Dendritic cell treated with granulocyte-macrophage colony-stimulating factor and Interleukin-4, amounts not matched to agents 40 ng/mL and 50 ng/mL, for 4 days (primary cell): Measurements from ENCODE around the gene CDC45.

Experiments
- H3K27ac Mint-ChIP-seq: one replicate; pipeline ENCODE4 v1.8.0; 2022; ENCODE audit warnings: mild to moderate bottlenecking, mixed read lengths
- H3K27me3 Mint-ChIP-seq: one replicate; pipeline ENCODE4 v1.8.0; 2022; ENCODE audit warnings: mild to moderate bottlenecking, mixed read lengths
- H3K36me3 Mint-ChIP-seq: one replicate; pipeline ENCODE4 v1.8.0; 2022; ENCODE audit warnings: low read depth, mixed read lengths
- H3K4me1 Mint-ChIP-seq: one replicate; pipeline ENCODE4 v1.8.0; 2022; ENCODE audit warnings: low read depth, mixed read lengths
- H3K4me3 Mint-ChIP-seq: one replicate; pipeline ENCODE4 v1.8.0; 2022; ENCODE audit warnings: mild to moderate bottlenecking, moderate library complexity, mixed read lengths
- H3K9me3 Mint-ChIP-seq: one replicate; pipeline ENCODE4 v1.8.0; 2022; ENCODE audit warnings: mixed read lengths
- intact Hi-C: fragments of 100-400 bp; cut with micrococcal nuclease; formaldehyde crosslinking; loops from one replicate; pipeline ENCODE4 v1.15.0; 2022

Gene CDC45

DNA sequence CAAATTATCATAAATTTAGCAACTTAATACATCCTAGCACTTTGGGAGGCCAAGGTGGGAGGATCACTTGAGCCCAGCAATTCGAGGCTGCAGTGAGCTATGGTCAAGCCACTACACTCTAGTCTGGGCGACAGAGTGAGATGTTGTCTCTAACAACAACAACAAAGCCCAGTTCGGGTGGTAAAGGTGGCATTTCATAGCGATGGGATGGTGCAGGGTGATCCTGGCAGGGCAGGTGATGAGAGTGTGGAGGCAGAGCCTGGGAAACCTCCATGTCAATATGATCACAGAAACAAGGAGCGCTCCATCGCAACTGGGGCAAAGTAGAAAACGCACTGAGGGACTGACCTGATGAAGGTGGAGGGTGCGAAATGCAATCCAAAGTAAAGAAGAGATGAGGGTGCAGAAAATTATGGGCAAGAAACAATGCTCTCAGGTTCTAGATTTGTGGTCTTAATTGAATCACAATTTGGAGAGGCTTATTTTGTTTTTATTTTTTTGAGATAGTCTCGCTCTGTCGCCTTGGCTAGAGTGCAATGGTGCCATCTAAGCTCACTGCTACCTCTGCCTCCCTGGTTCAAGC lies 77.3 kb downstream of the CDC45 start:
- Mint-ChIP-seq H3K4me3 (no peak overlapping the region), H3K27ac (no peak overlapping the region), H3K36me3 (no peaks in the 10 kb centered on the region), H3K4me1 (no peaks in the 10 kb centered on the region), H3K9me3 (peaks cover 9% of the 10 kb centered on the region), H3K27me3 (no peaks in the 10 kb centered on the region)
- intact Hi-C loops: no loop called here

DNA sequence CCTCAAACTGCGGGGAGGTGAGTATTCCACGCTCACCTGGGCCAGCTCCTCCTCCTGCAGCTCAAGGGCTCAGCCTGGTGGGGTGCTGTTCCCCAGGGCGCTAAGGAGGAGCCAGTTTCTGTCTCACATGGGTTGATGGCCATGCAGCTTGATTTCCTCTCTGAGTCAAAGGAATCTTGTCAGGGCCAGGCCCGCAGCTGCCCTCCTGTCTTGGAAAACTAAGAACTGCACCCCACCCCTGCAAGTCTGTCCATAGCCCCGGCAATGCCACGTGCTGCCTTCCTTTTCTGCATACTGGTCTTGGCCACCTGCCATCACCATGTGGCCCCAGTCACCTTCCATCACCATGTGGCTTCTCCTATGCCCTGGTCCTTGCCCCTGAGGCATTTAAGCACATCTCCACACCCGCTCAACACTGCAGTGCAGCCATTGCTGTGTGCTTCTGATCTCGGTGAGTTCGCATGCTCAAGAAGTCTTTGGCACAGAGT lies 79.6 kb downstream of the CDC45 start:
- Mint-ChIP-seq H3K9me3 (no peaks in the 10 kb centered on the region), H3K27ac (no peak overlapping the region), H3K27me3 (no peaks in the 10 kb centered on the region), H3K36me3 (no peaks in the 10 kb centered on the region), H3K4me3 (no peak overlapping the region), H3K4me1 (no peaks in the 10 kb centered on the region)
- intact Hi-C loops: no loop called here

DNA sequence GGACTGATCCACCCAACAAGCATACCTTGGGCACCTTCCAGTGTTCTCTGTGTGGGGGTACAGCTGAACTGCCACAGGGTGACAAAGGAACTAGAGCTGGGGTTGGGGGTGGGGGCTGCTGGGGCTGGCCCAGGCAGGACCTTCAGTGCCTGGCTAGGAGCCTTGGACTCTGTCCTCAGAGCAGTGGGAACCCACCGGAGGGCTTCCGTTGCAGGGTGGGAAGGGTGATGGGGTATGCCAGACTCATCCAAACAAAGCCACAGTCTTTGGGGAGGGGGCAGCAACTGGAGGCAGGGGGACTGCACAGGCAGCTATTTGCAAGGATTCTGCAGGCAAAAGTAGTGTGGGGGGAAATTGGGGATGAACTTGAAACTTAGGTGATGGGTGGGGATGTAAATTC lies 80.2 kb downstream of the CDC45 start:
- no peaks in the 10 kb centered on the region for H3K27me3 Mint-ChIP-seq
- intact Hi-C loops: no loop called here
- no peaks in the 10 kb centered on the region for H3K36me3 Mint-ChIP-seq
- no peaks in the 10 kb centered on the region for H3K4me1 Mint-ChIP-seq
- H3K9me3 Mint-ChIP-seq: no peaks in the 10 kb centered on the region
- H3K4me3 Mint-ChIP-seq: no peak overlapping the region
- H3K27ac Mint-ChIP-seq: no peak overlapping the region

GRCh38 chr22:19565382-19566278 lies 85.9 kb downstream of the CDC45 start:
- intact Hi-C loops: no loop called here
- Mint-ChIP-seq H3K4me1 (peaks cover 10% of the 10 kb centered on the region), H3K4me3 (no peak overlapping the region), H3K27ac (no peak overlapping the region), H3K9me3 (no peaks in the 10 kb centered on the region), H3K36me3 (no peaks in the 10 kb centered on the region), H3K27me3 (no peaks in the 10 kb centered on the region)

DNA sequence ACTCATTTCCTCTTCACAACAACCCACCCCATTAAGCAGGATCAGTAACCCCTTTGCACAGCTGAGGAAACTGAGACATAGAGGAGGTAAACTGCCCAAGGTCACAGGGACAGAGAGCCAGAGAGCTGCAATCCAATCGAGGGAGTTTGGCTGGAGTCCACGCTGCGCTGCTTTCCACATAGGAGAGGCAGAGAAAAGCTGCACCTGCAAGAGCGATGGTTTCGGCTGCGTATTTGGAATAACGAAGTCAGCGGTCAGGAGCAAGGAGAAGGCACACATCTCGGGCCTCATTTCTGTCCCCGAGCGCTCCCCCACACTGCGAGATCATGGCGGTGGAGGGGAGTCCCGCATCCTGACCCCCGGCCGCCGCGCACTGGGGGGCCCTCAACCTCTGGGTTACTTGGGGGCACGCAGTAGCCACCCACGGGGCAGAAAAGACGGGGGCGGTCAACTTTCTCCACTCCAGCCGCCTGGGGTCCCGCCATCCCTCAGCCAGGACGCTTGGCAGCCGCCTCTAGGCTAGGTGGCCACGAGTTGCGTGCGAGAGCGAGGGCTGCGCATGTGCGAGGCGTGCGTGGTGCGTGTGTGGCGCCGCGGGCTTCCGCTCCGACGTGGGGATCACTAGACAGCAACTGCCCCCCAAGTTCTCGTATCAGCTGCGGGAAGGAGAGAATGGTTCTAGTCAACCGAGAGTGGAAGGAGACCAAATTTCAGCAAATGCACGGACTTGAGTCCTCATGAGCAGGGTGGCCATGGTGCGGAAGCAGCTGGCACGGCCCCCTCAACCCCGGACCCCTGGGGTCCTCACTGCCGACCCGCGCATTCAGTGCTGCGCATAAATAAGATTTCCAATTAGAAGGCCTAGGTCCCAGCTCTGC lies 86.8 kb downstream of the CDC45 start:
- Mint-ChIP-seq H3K9me3 (no peaks in the 10 kb centered on the region), H3K4me1 (peaks cover 10% of the 10 kb centered on the region), H3K27ac (no peak overlapping the region)

GRCh38 chr22:19567157-19568009 lies 87.7 kb downstream of the CDC45 start:
- intact Hi-C loops: no loop called here
- no peak overlapping the region for H3K4me3 Mint-ChIP-seq
- H3K27me3 Mint-ChIP-seq: no peaks in the 10 kb centered on the region
- H3K4me1 Mint-ChIP-seq: peaks cover 10% of the 10 kb centered on the region
- H3K27ac Mint-ChIP-seq: no peak overlapping the region
- H3K36me3 Mint-ChIP-seq: no peaks in the 10 kb centered on the region
- no peaks in the 10 kb centered on the region for H3K9me3 Mint-ChIP-seq

More for the DNA sequence above, 86.8 kb downstream of the CDC45 start:
- intact Hi-C loops: no loop called here
- Mint-ChIP-seq H3K4me3 (no peak overlapping the region), H3K36me3 (no peaks in the 10 kb centered on the region), H3K27me3 (no peaks in the 10 kb centered on the region)

- Mint-ChIP-seq H3K27me3 (no peaks in the 10 kb centered on the region), H3K27ac (no peak overlapping the region), H3K4me1 (peaks cover 10% of the 10 kb centered on the region), H3K9me3 (no peaks in the 10 kb centered on the region), H3K4me3 (no peak overlapping the region), H3K36me3 (no peaks in the 10 kb centered on the region)
- intact Hi-C loops: no loop called here
Measured at GRCh38 chr22:19568337-19569275, 88.9 kb downstream of the CDC45 start.

GRCh38 chr22:19569276-19569640 lies 89.5 kb downstream of the CDC45 start:
- Mint-ChIP-seq H3K9me3 (no peaks in the 10 kb centered on the region), H3K4me1 (peaks cover 10% of the 10 kb centered on the region), H3K4me3 (no peak overlapping the region), H3K36me3 (no peaks in the 10 kb centered on the region), H3K27me3 (no peaks in the 10 kb centered on the region), H3K27ac (no peak overlapping the region)
- intact Hi-C loops: no loop called here

- intact Hi-C loops: no loop called here
- no peak overlapping the region for H3K4me3 Mint-ChIP-seq
- H3K4me1 Mint-ChIP-seq: peaks cover 10% of the 10 kb centered on the region
- no peaks in the 10 kb centered on the region for H3K27me3 Mint-ChIP-seq
- H3K27ac Mint-ChIP-seq: no peak overlapping the region
- H3K36me3 Mint-ChIP-seq: no peaks in the 10 kb centered on the region
- H3K9me3 Mint-ChIP-seq: no peaks in the 10 kb centered on the region
Measured at GRCh38 chr22:19569976-19570375, 90.3 kb downstream of the CDC45 start.
